Natural killer cell (primary cell): Measurements from ENCODE around the gene TK2. TPM values are rescaled to one million over a fixed set of nuclear protein-coding genes. Genes with fewer than 3 reads are reported as not detected.

Experiments used
- ATAC-seq, 3 donors: fragments of 150-1000 bp in 2 of 3; fragments of 200-7000 bp in 1 of 3; cut with Tn5 transposase; 1 replicate in 1 of 3; 2 replicates in 2 of 3; pipeline ENCODE4 v1.10.0; 2021; ENCODE audit warnings: mild to moderate bottlenecking in 2 of 3, moderate library complexity in 2 of 3
- DNase-seq, 2 donors: peaks; one replicate each; pipeline versions ENCODE4 v3.0.0 to v3.0.0-alpha.2; 2013 to 2021; ENCODE audit warnings: mixed read lengths in 1 of 2
- H3K27ac ChIP-seq: one replicate; pipeline ENCODE4 v1.5.1; 2013; ENCODE audit warnings: mild to moderate bottlenecking, low read length
- H3K27me3 ChIP-seq: one replicate; pipeline ENCODE4 v1.6.1; 2013; ENCODE audit warnings: low read length; ENCODE audit not compliant: control insufficient read depth, insufficient read depth
- H3K36me3 ChIP-seq: one replicate; pipeline ENCODE4 v1.6.1; 2013; ENCODE audit warnings: low read length; ENCODE audit not compliant: control insufficient read depth, insufficient read depth
- H3K4me1 ChIP-seq: one replicate; pipeline ENCODE4 v1.6.1; 2013; ENCODE audit warnings: low read length; ENCODE audit not compliant: control insufficient read depth, insufficient read depth
- H3K4me3 ChIP-seq: one replicate; pipeline ENCODE4 v1.5.1; 2013; ENCODE audit warnings: low read length
- H3K9me3 ChIP-seq: one replicate; pipeline ENCODE4 v1.6.1; 2013; ENCODE audit warnings: low read length; ENCODE audit not compliant: control insufficient read depth, insufficient read depth
- H3K27ac Mint-ChIP-seq, 2 donors: one replicate each; pipeline ENCODE4 v1.8.0; 2022; ENCODE audit warnings: mild to moderate bottlenecking in 2 of 2, mixed read lengths in 2 of 2, moderate library complexity in 1 of 2
- H3K27me3 Mint-ChIP-seq, 2 donors: one replicate each; pipeline ENCODE4 v1.8.0; 2022; ENCODE audit warnings: low read depth in 2 of 2, mixed read lengths in 2 of 2
- H3K36me3 Mint-ChIP-seq: one replicate; pipeline ENCODE4 v1.8.0; 2022; ENCODE audit warnings: mixed read lengths
- H3K4me1 Mint-ChIP-seq, 2 donors: one replicate each; pipeline ENCODE4 v1.8.0; 2022; ENCODE audit warnings: mixed read lengths in 2 of 2
- H3K4me3 Mint-ChIP-seq: one replicate; pipeline ENCODE4 v1.8.0; 2022; ENCODE audit warnings: mild to moderate bottlenecking, moderate library complexity, mixed read lengths
- H3K9me3 Mint-ChIP-seq, 2 donors: one replicate each; pipeline ENCODE4 v1.8.0; 2022; ENCODE audit warnings: mixed read lengths in 2 of 2
- CTCF ChIP-seq: fragments of 200-600 bp; IDR thresholded peaks from one replicate; pipeline ENCODE4 v1.8.0; 2022; ENCODE audit warnings: antibody characterized with exemption
- WGBS: methylation state at CpG from one replicate; pipeline ENCODE4 v1.1.7; 2013; ENCODE audit warnings: missing lambda C conversion rate; ENCODE audit not compliant: insufficient coverage; 5-methylcytosine and 5-hydroxymethylcytosine counted together
- intact Hi-C: fragments of 100-400 bp; cut with micrococcal nuclease; formaldehyde crosslinking; loops from one replicate; pipeline ENCODE4 v1.14.2; 2022
- total RNA-seq, 4 donors: library from RNA; stranded (reverse); fragments of 120-200 nt in 1 of 4; gene quantifications; one replicate each; pipeline versions ENCODE4 v1.2.3 to v1.2.4, GENCODE V29; 2013 to 2022

Gene TK2
- total RNA-seq, 3 donors from 2014 or later (not counting 1 experiment from before 2014, with no cell fraction given) = 18.8 to 25.8 (median 25.1) TPM

- Mint-ChIP-seq H3K27ac (no peak overlapping the region), H3K4me1 (peaks cover 9 to 13% of the 10 kb centered on the region in 2 donors), H3K9me3 (no peaks in the 10 kb centered on the region), H3K36me3 (no peaks in the 10 kb centered on the region), H3K4me3 (no peak overlapping the region), H3K27me3 (no peaks in the 10 kb centered on the region)
- TF ChIP-seq CTCF = peak; percentile 91
- intact Hi-C loops = loop anchor here (1.0 kb wide), 1 partner anchor 78 kb away; no protein-coding TSS in a partner anchor
- H3K9me3 ChIP-seq = no peaks in the 10 kb centered on the region
- H3K36me3 ChIP-seq = no peaks in the 10 kb centered on the region
- no peaks in the 10 kb centered on the region for H3K27me3 ChIP-seq
- peaks cover 22% of the 10 kb centered on the region for H3K4me1 ChIP-seq
- no peak overlapping the region for H3K4me3 ChIP-seq
- ATAC-seq (peak; percentile 85 to 93 (median 86)), DNase-seq (peak; percentile 65 to 82)
- 44% methylated on average over 14 of the region's 14 CpGs for WGBS
- H3K27ac ChIP-seq = no peak overlapping the region
These were observed 66.1 kb downstream of the TK2 start for GRCh38 chr16:66483689-66484452.

GRCh38 chr16:66481943-66482390, 68.0 kb downstream of the TK2 start:
- no peaks in the 10 kb centered on the region for H3K9me3 Mint-ChIP-seq
- DNase-seq (no peak), ATAC-seq (no peak)
- 83% methylated on average over 7 of the region's 7 CpGs for WGBS
- Histone ChIP-seq H3K4me3 (no peak overlapping the region), H3K27ac (no peak overlapping the region), H3K36me3 (no peaks in the 10 kb centered on the region), H3K4me1 (peaks cover 33% of the 10 kb centered on the region), H3K9me3 (no peaks in the 10 kb centered on the region), H3K27me3 (no peaks in the 10 kb centered on the region)
- no peaks in the 10 kb centered on the region for H3K27me3 Mint-ChIP-seq
- intact Hi-C loops = no loop called here
- TF ChIP-seq CTCF = no peak
- no peak overlapping the region for H3K27ac Mint-ChIP-seq
- no peaks in the 10 kb centered on the region for H3K36me3 Mint-ChIP-seq
- H3K4me1 Mint-ChIP-seq = peaks cover 9 to 25% of the 10 kb centered on the region in 2 donors
- H3K4me3 Mint-ChIP-seq = no peak overlapping the region

GRCh38 chr16:66481081-66481942, 68.6 kb downstream of the TK2 start:
- H3K4me1 Mint-ChIP-seq = peaks cover 9 to 25% of the 10 kb centered on the region in 2 donors
- Histone ChIP-seq H3K27me3 (no peaks in the 10 kb centered on the region), H3K9me3 (no peaks in the 10 kb centered on the region), H3K27ac (no peak overlapping the region), H3K4me3 (no peak overlapping the region), H3K4me1 (peaks cover 33% of the 10 kb centered on the region), H3K36me3 (no peaks in the 10 kb centered on the region)
- no peak for ATAC-seq
- no peak for DNase-seq
- no peaks in the 10 kb centered on the region for H3K9me3 Mint-ChIP-seq
- TF ChIP-seq CTCF = no peak
- 93% methylated on average over 25 of the region's 25 CpGs for WGBS
- no peaks in the 10 kb centered on the region for H3K27me3 Mint-ChIP-seq
- intact Hi-C loops = no loop called here
- no peaks in the 10 kb centered on the region for H3K36me3 Mint-ChIP-seq
- no peak overlapping the region for H3K27ac Mint-ChIP-seq
- H3K4me3 Mint-ChIP-seq = no peak overlapping the region
